Gastroesophageal sphincter (tissue), 3 donors: ENCODE measurements around the gene FIGNL2.

Experiments
- CTCF ChIP-seq, 4 experiments: fragments of 200-600 bp in 2 of 4; fragments of 450-650 bp in 2 of 4; sonication (generic) in 1 of 4; IDR thresholded peaks; one replicate each; pipeline ENCODE4 v1.5.1; 2017 to 2019; ENCODE audit warnings: antibody characterized with exemption in 4 of 4, mild to moderate bottlenecking in 2 of 4, moderate library complexity in 2 of 4
- POLR2A ChIP-seq, 2 donors: fragments of 450-650 bp; IDR thresholded peaks; one replicate each; pipeline ENCODE4 v1.6.1; 2017; ENCODE audit warnings: antibody characterized with exemption in 2 of 2, mild to moderate bottlenecking in 2 of 2, moderate library complexity in 1 of 2
- POLR2AphosphoS5 ChIP-seq: sonication (generic); formaldehyde crosslinking; IDR thresholded peaks from one replicate; pipeline ENCODE4 v1.6.1; 2017; ENCODE audit warnings: antibody characterized with exemption

GRCh38 chr12:51820526-51821439, 27.7 kb downstream of the FIGNL2 start:
- peak in 2 of 4 experiments; percentile 22 to 33 for TF ChIP-seq CTCF (IDR thresholded peaks at IDR 0.05)
- TF ChIP-seq POLR2A (IDR thresholded peaks at IDR 0.05), result no peak
- no peak for TF ChIP-seq POLR2AphosphoS5
